Subcutaneous adipose tissue (tissue), 4 donors: ENCODE results near the gene CD19. TPM values are rescaled to one million over a fixed set of nuclear protein-coding genes. Genes with fewer than 3 reads are reported as not detected.

Experiments
- total RNA-seq, 4 donors: library from RNA; depleted of rRNA; stranded (reverse); fragments of >200 nt; gene quantifications; one replicate each; pipeline ENCODE4 v1.1.0, GENCODE V29; 2016
- TF ChIP-seq, protein P1 (sequence below): fragments of 450-650 bp; IDR thresholded peaks from one replicate; pipeline ENCODE4 v1.5.1; 2016; ENCODE audit warnings: low read depth, mild to moderate bottlenecking, control low read depth, antibody characterized with exemption, moderate library complexity

The CD19 gene
- total RNA-seq: under 1 TPM in 1 of 4 donors, not detected in 3; 0.68 TPM

GRCh38 chr16:28931801-28932225, at the start of gene CD19:
TSS of gene CD19 (plus strand) at chr16:28931971. CDS start at chr16:28932001, 30 bp downstream.
- TF ChIP-seq, protein P1, sequence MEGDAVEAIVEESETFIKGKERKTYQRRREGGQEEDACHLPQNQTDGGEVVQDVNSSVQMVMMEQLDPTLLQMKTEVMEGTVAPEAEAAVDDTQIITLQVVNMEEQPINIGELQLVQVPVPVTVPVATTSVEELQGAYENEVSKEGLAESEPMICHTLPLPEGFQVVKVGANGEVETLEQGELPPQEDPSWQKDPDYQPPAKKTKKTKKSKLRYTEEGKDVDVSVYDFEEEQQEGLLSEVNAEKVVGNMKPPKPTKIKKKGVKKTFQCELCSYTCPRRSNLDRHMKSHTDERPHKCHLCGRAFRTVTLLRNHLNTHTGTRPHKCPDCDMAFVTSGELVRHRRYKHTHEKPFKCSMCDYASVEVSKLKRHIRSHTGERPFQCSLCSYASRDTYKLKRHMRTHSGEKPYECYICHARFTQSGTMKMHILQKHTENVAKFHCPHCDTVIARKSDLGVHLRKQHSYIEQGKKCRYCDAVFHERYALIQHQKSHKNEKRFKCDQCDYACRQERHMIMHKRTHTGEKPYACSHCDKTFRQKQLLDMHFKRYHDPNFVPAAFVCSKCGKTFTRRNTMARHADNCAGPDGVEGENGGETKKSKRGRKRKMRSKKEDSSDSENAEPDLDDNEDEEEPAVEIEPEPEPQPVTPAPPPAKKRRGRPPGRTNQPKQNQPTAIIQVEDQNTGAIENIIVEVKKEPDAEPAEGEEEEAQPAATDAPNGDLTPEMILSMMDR: no peak

- TF ChIP-seq, protein P1: no peak
These were observed 49.1 kb upstream of the CD19 start for GRCh38 chr16:28882551-28883160.

- TF ChIP-seq, protein P1: no peak
These were observed 48.4 kb upstream of the CD19 start for GRCh38 chr16:28883221-28883996.

GRCh38 chr16:28884045-28884444, 47.7 kb upstream of the CD19 start:
- TF ChIP-seq, protein P1: no peak

- TF ChIP-seq, protein P1: no peak
These were observed 44.8 kb upstream of the CD19 start for GRCh38 chr16:28886945-28887344.

DNA sequence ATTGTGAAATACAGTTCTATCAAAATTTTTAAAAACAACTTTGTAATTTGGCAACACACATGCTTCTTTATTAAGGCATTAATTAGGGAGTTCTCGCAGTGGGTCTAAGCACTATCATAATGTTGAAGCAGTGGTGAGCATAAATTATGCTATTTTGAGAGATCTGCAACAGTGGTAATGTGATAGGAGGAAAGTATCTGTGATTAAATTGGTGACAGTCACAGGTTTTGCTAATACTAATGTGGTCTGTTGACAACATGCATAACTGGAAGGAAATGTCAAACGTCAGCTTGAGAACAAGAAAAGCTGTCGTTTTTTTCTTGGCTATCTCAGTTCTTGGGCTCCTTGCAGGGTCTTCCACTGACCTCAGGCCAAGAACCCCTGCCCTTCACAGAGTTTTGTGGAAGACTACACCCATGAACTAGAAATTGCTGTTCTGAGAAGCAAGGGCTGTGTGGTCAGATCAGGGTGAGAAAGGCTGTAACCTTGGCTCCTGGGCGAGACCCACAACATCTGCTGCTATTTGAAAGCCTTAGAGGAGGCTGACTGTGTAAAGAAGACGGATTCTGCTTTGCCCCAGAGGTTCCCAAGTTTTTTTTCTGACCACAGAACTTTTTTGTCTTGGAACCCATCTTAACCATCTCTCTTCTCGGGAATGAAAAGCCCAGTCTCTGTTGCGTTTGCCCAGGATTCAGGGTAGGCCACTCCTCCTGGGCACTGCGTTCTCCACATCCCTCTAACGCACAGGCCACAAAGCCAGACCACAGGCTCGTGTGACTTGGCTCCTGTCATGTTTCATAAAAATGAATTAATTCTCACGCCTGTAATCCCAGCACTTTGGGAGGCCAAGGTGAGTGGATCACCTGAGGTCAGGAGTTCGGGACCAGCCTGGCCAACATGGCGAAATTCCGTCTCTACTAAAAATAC, 39.5 kb upstream of the CD19 start:
- TF ChIP-seq, protein P1: no peak
